Breast epithelium (tissue), 3 donors: ENCODE data around the gene NKD2.

Source experiments
- POLR2A ChIP-seq: fragments of 450-650 bp; IDR thresholded peaks from one replicate; pipeline ENCODE4 v1.6.1; 2016; ENCODE audit warnings: antibody characterized with exemption, mild to moderate bottlenecking, moderate library complexity
- TF ChIP-seq, protein P1 (sequence below), 3 donors: fragments of 450-650 bp; IDR thresholded peaks; one replicate each; pipeline ENCODE4 v1.5.1; 2016 to 2017; ENCODE audit warnings: antibody characterized with exemption in 3 of 3, mild to moderate bottlenecking in 3 of 3, moderate library complexity in 3 of 3

GRCh38 chr5:1068204-1068894 is 59.7 kb downstream of the NKD2 start:
- TF ChIP-seq, protein P1, sequence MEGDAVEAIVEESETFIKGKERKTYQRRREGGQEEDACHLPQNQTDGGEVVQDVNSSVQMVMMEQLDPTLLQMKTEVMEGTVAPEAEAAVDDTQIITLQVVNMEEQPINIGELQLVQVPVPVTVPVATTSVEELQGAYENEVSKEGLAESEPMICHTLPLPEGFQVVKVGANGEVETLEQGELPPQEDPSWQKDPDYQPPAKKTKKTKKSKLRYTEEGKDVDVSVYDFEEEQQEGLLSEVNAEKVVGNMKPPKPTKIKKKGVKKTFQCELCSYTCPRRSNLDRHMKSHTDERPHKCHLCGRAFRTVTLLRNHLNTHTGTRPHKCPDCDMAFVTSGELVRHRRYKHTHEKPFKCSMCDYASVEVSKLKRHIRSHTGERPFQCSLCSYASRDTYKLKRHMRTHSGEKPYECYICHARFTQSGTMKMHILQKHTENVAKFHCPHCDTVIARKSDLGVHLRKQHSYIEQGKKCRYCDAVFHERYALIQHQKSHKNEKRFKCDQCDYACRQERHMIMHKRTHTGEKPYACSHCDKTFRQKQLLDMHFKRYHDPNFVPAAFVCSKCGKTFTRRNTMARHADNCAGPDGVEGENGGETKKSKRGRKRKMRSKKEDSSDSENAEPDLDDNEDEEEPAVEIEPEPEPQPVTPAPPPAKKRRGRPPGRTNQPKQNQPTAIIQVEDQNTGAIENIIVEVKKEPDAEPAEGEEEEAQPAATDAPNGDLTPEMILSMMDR (IDR thresholded peaks at IDR 0.05) = no peak
- TF ChIP-seq POLR2A = no peak
